ENCODE measurements around the gene EIF4B. TPM values are rescaled to one million over a fixed set of nuclear protein-coding genes. Genes with fewer than 3 reads are reported as not detected.
"Not testable (repeated sequence)": the region's sequence is repeated elsewhere in the genome, so short reads cannot be mapped to it uniquely, and the experiment has no call there.

The EIF4B gene
- total RNA-seq, 1 experiment from 2014 or later = 351 TPM

GRCh38 chr12:53007343-53007742 is 1.1 kb downstream of the EIF4B start:
- intact Hi-C loops (cut with micrococcal nuclease; ENCODE audit: unreplicated experiment) = no loop called here
- BruUV-seq (replicated peaks) = no TSS peak

DNA sequence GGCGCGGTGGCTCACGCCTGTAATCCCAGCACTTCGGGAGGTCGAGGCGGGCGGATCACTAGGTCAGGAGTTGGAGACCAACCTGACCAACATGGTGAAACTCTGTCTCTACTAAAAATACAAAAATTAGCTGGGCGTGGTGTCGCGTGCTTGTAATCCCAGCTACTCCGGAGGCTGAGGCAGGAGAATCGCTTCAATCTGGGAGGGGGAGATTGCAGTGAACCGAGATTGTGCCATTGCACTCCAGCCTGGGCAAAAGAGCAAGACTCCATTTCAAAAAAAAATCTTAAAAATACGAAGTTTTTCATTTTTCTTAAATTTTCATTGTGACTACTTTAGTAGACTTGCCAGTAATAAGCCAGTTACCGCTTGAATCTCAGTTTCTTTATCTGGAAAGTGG is 2.5 kb downstream of the EIF4B start:
- BruUV-seq (replicated peaks); CTCF ChIA-PET; H3K27me3 ChIP-seq (ENCODE audit: control insufficient read depth, insufficient read depth, low read length); DNase-seq (ENCODE audit: low read depth, low spot score); POLR2A ChIA-PET; intact Hi-C loops (cut with micrococcal nuclease; ENCODE audit: unreplicated experiment); H3K9me3 ChIP-seq (ENCODE audit: control insufficient read depth, insufficient read depth, low read depth, low read length); ATAC-seq; in situ Hi-C loops (cut with HindIII; ENCODE audit: low pct_unique_long_range_greater_than_20kb, low sequenced_read_pairs): not testable (repeated sequence)
- peaks cover 40% of the 10 kb centered on the region for H3K4me1 ChIP-seq (ENCODE audit: control insufficient read depth, insufficient read depth, low read length)
- peak overlapping the region; percentile 99 for H3K27ac ChIP-seq (ENCODE audit: low read length)
- H3K36me3 ChIP-seq (ENCODE audit: control insufficient read depth, insufficient read depth, low read length) = peaks cover 20% of the 10 kb centered on the region
- peak overlapping the region; percentile 91 to 97 for H3K4me3 ChIP-seq (ENCODE audit: low read depth in 2 of 2, low read length in 2 of 2)

More at GRCh38 chr12:53007343-53007742, 1.1 kb downstream of the EIF4B start:
- H3K4me3 ChIP-seq (ENCODE audit: low read depth in 2 of 2, low read length in 2 of 2) = peak overlapping the region; percentile 91 to 97
- TF ChIP-seq SIN3A (IDR thresholded peaks at IDR 0.05; ENCODE audit: borderline replicate concordance, insufficient read depth, low read depth, low read length) (no peak), REST (IDR thresholded peaks at IDR 0.05; ENCODE audit: insufficient read depth in 1 of 2, low read depth in 2 of 2, low read length in 1 of 2) (0 out of 4 replicates have a peak, but pooled peaks of 1 of the 2 experiments have one; percentile 12)
- H3K36me3 ChIP-seq (ENCODE audit: control insufficient read depth, insufficient read depth, low read length) = peaks cover 20% of the 10 kb centered on the region
- H3K9me3 ChIP-seq (ENCODE audit: control insufficient read depth, insufficient read depth, low read depth, low read length) = no peaks in the 10 kb centered on the region
- POLR2A ChIA-PET = interaction anchor here (0.5 kb wide), 1 partner anchor 86 kb away, joined by 3 read pairs; no protein-coding TSS in a partner anchor
- CTCF ChIA-PET = interaction anchor here (0.6 to 1.0 kb wide), 2 partner anchors 26 to 51 kb away, joined by 6 to 11 read pairs; no protein-coding TSS in a partner anchor
- peak overlapping the region; percentile 99 for H3K27ac ChIP-seq (ENCODE audit: low read length)
- no peaks in the 10 kb centered on the region for H3K27me3 ChIP-seq (ENCODE audit: control insufficient read depth, insufficient read depth, low read length)
- ATAC-seq = no peak
- peaks cover 40% of the 10 kb centered on the region for H3K4me1 ChIP-seq (ENCODE audit: control insufficient read depth, insufficient read depth, low read length)
- in situ Hi-C loops (cut with HindIII; ENCODE audit: low pct_unique_long_range_greater_than_20kb, low sequenced_read_pairs) = no loop called here
- no peak for DNase-seq (ENCODE audit: low read depth, low spot score)

DNA sequence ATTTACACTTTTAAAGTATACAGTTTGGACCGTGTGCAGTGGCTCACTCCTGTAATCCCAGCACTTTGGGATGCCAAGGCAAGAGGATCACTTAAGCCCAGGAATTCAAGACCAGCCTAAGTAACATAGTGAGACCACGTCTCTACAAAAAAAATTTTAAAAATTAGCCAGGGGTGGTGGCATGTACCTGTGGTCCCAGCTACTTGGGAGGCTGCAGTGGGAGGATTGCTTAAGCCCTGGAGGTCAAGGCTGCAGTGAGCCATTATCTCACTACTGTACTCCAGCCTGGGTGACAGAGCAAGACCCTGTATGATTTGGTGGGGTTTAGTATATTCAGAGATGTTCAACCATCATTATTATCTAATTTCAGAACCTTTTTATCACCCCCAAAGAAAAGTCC is 4.7 kb downstream of the EIF4B start:
- no peak overlapping the region for H3K4me3 ChIP-seq (ENCODE audit: low read depth in 2 of 2, low read length in 2 of 2)
- no peak overlapping the region for H3K27ac ChIP-seq (ENCODE audit: low read length)
- in situ Hi-C loops (cut with HindIII; ENCODE audit: low pct_unique_long_range_greater_than_20kb, low sequenced_read_pairs) = no loop called here
- H3K36me3 ChIP-seq (ENCODE audit: control insufficient read depth, insufficient read depth, low read length) = peaks cover 23% of the 10 kb centered on the region
- POLR2A ChIA-PET = no interaction called here
- ATAC-seq = no peak
- TF ChIP-seq REST (IDR thresholded peaks at IDR 0.05; ENCODE audit: insufficient read depth in 1 of 2, low read depth in 2 of 2, low read length in 1 of 2) = no peak
- TF ChIP-seq POLR2AphosphoS5 (IDR thresholded peaks at IDR 0.05; ENCODE audit: low read depth, low read length) = no peak
- no peak for TF ChIP-seq TCF7L2 (IDR thresholded peaks at IDR 0.05; ENCODE audit: low read depth, low read length)
- TF ChIP-seq, protein P1, sequence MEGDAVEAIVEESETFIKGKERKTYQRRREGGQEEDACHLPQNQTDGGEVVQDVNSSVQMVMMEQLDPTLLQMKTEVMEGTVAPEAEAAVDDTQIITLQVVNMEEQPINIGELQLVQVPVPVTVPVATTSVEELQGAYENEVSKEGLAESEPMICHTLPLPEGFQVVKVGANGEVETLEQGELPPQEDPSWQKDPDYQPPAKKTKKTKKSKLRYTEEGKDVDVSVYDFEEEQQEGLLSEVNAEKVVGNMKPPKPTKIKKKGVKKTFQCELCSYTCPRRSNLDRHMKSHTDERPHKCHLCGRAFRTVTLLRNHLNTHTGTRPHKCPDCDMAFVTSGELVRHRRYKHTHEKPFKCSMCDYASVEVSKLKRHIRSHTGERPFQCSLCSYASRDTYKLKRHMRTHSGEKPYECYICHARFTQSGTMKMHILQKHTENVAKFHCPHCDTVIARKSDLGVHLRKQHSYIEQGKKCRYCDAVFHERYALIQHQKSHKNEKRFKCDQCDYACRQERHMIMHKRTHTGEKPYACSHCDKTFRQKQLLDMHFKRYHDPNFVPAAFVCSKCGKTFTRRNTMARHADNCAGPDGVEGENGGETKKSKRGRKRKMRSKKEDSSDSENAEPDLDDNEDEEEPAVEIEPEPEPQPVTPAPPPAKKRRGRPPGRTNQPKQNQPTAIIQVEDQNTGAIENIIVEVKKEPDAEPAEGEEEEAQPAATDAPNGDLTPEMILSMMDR (IDR thresholded peaks at IDR 0.05) = no peak
- TF ChIP-seq SIN3A (IDR thresholded peaks at IDR 0.05; ENCODE audit: borderline replicate concordance, insufficient read depth, low read depth, low read length) = no peak
- intact Hi-C loops (cut with micrococcal nuclease; ENCODE audit: unreplicated experiment) = no loop called here
- CTCF ChIA-PET = no interaction called here
- BruUV-seq (replicated peaks) = no TSS peak
- no peaks in the 10 kb centered on the region for H3K9me3 ChIP-seq (ENCODE audit: control insufficient read depth, insufficient read depth, low read depth, low read length)
- H3K27me3 ChIP-seq (ENCODE audit: control insufficient read depth, insufficient read depth, low read length) = no peaks in the 10 kb centered on the region
- H3K4me1 ChIP-seq (ENCODE audit: control insufficient read depth, insufficient read depth, low read length) = peaks cover 28% of the 10 kb centered on the region
- DNase-seq (ENCODE audit: low read depth, low spot score) = no peak
